ENCODE results near the gene ZNF541.
A peak's percentile ranks its signal among the peaks of the same experiment; 100 is the strongest.

The ZNF541 gene

GRCh38 chr19:47573071-47574026 is at the start of gene ZNF541:
Gene ZNF541 (minus strand): TSS chr19:47573148. CDS start chr19:47555856, 17,292 bp downstream.
- peak; percentile 86 for DNase-seq (ENCODE audit: low spot score)

GRCh38 chr19:47619763-47620162 is 46.8 kb upstream of the ZNF541 start:
- DNase-seq (ENCODE audit: low spot score): no peak

GRCh38 chr19:47618771-47619170 is 45.8 kb upstream of the ZNF541 start:
- no peak for DNase-seq (ENCODE audit: low spot score)

GRCh38 chr19:47615714-47616113 is 42.8 kb upstream of the ZNF541 start:
- DNase-seq (ENCODE audit: low spot score): no peak

GRCh38 chr19:47615230-47615629 is 42.3 kb upstream of the ZNF541 start:
- DNase-seq (ENCODE audit: low spot score): no peak

- no peak for DNase-seq (ENCODE audit: low spot score)
Measured at GRCh38 chr19:47614559-47614958, 41.6 kb upstream of the ZNF541 start.

- DNase-seq (ENCODE audit: low spot score): no peak
Measured at GRCh38 chr19:47614021-47614295, 41.0 kb upstream of the ZNF541 start.

GRCh38 chr19:47613165-47614020 is 40.4 kb upstream of the ZNF541 start:
- peak; percentile 89 for DNase-seq (ENCODE audit: low spot score)

GRCh38 chr19:47610902-47611301 is 38.0 kb upstream of the ZNF541 start:
- no peak for DNase-seq (ENCODE audit: low spot score)

GRCh38 chr19:47609906-47610894 is 37.3 kb upstream of the ZNF541 start:
- peak; percentile 54 for DNase-seq (ENCODE audit: low spot score)

GRCh38 chr19:47608969-47609905 is 36.3 kb upstream of the ZNF541 start, which contains the start of gene BICRA:
Gene BICRA (plus strand): TSS chr19:47609134. CDS start chr19:47673575, 64,441 bp downstream.
- DNase-seq (ENCODE audit: low spot score): peak; percentile 95

GRCh38 chr19:47608074-47608918 is 35.3 kb upstream of the ZNF541 start:
- peak; percentile 99 for DNase-seq (ENCODE audit: low spot score)

- no peak for DNase-seq (ENCODE audit: low spot score)
Measured at GRCh38 chr19:47607564-47608073, 34.7 kb upstream of the ZNF541 start.

- no peak for DNase-seq (ENCODE audit: low spot score)
Measured at GRCh38 chr19:47603706-47604565, 31.0 kb upstream of the ZNF541 start.

- DNase-seq (ENCODE audit: low spot score): no peak
Measured at GRCh38 chr19:47601180-47601904, 28.4 kb upstream of the ZNF541 start.

- DNase-seq (ENCODE audit: low spot score): peak; percentile 99
Measured at GRCh38 chr19:47600246-47601179, 27.6 kb upstream of the ZNF541 start.

All from GM03348 (cell line).